MM.1S (cell line): ENCODE results near the gene MTG1.
"Not testable (repeated sequence)": the region's sequence is repeated elsewhere in the genome, so short reads cannot be mapped to it uniquely, and the experiment has no call there.

Experiments
- EZH2 ChIP-seq: fragments of 300-600 bp; sonication (generic); optimal IDR thresholded peaks from 2 replicates; pipeline ENCODE3; 2017; ENCODE audit warnings: low read depth, mild to moderate bottlenecking, antibody characterized with exemption, low read length, mixed read lengths
- EZH2phosphoT487 ChIP-seq: fragments of 300-600 bp; sonication (generic); IDR thresholded peaks from 2 replicates; pipeline ENCODE4 v1.6.1; 2018; ENCODE audit warnings: antibody characterized with exemption, low read length
- TF ChIP-seq, protein P1 (sequence below): fragments of 300-600 bp; sonication (generic); IDR thresholded peaks from 2 replicates; pipeline ENCODE4 v1.5.1; 2016; ENCODE audit warnings: antibody characterized with exemption, low read length, mixed read lengths

DNA sequence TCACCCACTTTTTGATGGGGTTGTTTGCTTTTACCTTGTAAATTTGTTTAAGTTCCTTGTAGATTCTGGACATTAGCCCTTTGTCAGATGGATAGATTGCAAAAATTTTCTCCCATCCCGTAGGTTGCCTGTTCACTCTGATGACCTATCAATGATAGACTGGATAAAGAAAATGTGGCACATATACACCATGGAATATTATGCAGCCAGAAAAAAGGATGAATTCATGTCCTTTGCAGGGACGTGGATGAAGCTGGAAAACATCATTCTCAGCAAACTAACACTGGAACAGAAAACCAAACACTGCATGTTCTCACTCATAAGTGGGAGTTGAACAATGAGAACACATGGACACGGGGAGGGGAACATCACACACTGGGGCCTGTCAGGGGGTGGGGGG is 75.2 kb downstream of the MTG1 start:
- TF ChIP-seq, protein P1, sequence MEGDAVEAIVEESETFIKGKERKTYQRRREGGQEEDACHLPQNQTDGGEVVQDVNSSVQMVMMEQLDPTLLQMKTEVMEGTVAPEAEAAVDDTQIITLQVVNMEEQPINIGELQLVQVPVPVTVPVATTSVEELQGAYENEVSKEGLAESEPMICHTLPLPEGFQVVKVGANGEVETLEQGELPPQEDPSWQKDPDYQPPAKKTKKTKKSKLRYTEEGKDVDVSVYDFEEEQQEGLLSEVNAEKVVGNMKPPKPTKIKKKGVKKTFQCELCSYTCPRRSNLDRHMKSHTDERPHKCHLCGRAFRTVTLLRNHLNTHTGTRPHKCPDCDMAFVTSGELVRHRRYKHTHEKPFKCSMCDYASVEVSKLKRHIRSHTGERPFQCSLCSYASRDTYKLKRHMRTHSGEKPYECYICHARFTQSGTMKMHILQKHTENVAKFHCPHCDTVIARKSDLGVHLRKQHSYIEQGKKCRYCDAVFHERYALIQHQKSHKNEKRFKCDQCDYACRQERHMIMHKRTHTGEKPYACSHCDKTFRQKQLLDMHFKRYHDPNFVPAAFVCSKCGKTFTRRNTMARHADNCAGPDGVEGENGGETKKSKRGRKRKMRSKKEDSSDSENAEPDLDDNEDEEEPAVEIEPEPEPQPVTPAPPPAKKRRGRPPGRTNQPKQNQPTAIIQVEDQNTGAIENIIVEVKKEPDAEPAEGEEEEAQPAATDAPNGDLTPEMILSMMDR, result not testable (repeated sequence)
- not testable (repeated sequence) for TF ChIP-seq EZH2phosphoT487, EZH2
